Hepatocyte (in vitro differentiated cells): ENCODE results near the gene KCNMA1. TPM values are rescaled to one million over a fixed set of nuclear protein-coding genes. Genes with fewer than 3 reads are reported as not detected.

Experiments
- DNase-seq: peaks from one replicate; pipeline ENCODE4 v3.0.0-alpha.2; 2016; ENCODE audit warnings: low spot score
- H2AFZ ChIP-seq: fragments of 200-600 bp; sonication (generic); 2 replicates; pipeline ENCODE4 v1.6.0; 2016; ENCODE audit warnings: antibody characterized with exemption, mild to moderate bottlenecking
- H3K27ac ChIP-seq: fragments of 200-600 bp; sonication (generic); 2 replicates; pipeline ENCODE4 v1.5.1; 2016; ENCODE audit warnings: mild to moderate bottlenecking
- H3K27me3 ChIP-seq: fragments of 200-600 bp; sonication (generic); 2 replicates; pipeline ENCODE4 v1.6.1; 2016
- H3K36me3 ChIP-seq: fragments of 200-600 bp; sonication (generic); replicated peaks from 2 replicates; pipeline ENCODE4 v1.5.1; 2016; ENCODE audit warnings: low read depth; ENCODE audit not compliant: insufficient read depth
- H3K4me1 ChIP-seq: fragments of 200-600 bp; sonication (generic); 2 replicates; pipeline ENCODE4 v1.5.1; 2016; ENCODE audit warnings: mild to moderate bottlenecking, moderate library complexity; ENCODE audit not compliant: insufficient read depth
- H3K4me2 ChIP-seq: fragments of 200-600 bp; sonication (generic); 2 replicates; pipeline ENCODE4 v1.6.0; 2016
- H3K4me3 ChIP-seq: fragments of 200-600 bp; sonication (generic); 2 replicates; pipeline ENCODE4 v1.5.1; 2016; ENCODE audit warnings: mild to moderate bottlenecking
- H3K79me2 ChIP-seq: fragments of 200-600 bp; sonication (generic); 2 replicates; pipeline ENCODE4 v1.6.0; 2017; ENCODE audit warnings: mild to moderate bottlenecking
- H3K9me2 ChIP-seq: fragments of 200-600 bp; sonication (generic); replicated peaks from 2 replicates; pipeline ENCODE4 v1.6.0; 2017; ENCODE audit warnings: mild to moderate bottlenecking; ENCODE audit not compliant: insufficient read depth
- H3K9me3 ChIP-seq: fragments of 200-600 bp; sonication (generic); 2 replicates; pipeline ENCODE4 v1.5.1; 2016; ENCODE audit warnings: low read depth, mild to moderate bottlenecking
- H4K20me1 ChIP-seq: fragments of 200-600 bp; sonication (generic); 2 replicates; pipeline ENCODE4 v1.6.0; 2016; ENCODE audit warnings: mild to moderate bottlenecking; ENCODE audit not compliant: insufficient read depth, poor library complexity, severe bottlenecking
- CTCF ChIP-seq: fragments of 200-600 bp; sonication (generic); IDR thresholded peaks from 2 replicates; pipeline ENCODE4 v1.5.1; 2016; ENCODE audit warnings: antibody characterized with exemption, mild to moderate bottlenecking; ENCODE audit not compliant: poor library complexity
- EZH2 ChIP-seq: fragments of 200-600 bp; sonication (generic); IDR thresholded peaks from 2 replicates; pipeline ENCODE4 v1.6.1; 2016; ENCODE audit warnings: antibody characterized with exemption, mild to moderate bottlenecking, borderline replicate concordance
- EZH2phosphoT487 ChIP-seq: fragments of 200-600 bp; sonication (generic); IDR thresholded peaks from one replicate; pipeline ENCODE4 v1.6.1; 2018; ENCODE audit warnings: antibody characterized with exemption, mild to moderate bottlenecking, low read depth, moderate library complexity; ENCODE audit not compliant: unreplicated experiment, severe bottlenecking
- WGBS: methylation state at CpG from one replicate; pipeline ENCODE4 v1.1.6; 2016; ENCODE audit warnings: low lambda C conversion rate; ENCODE audit errors: missing lambda C conversion rate; 5-methylcytosine and 5-hydroxymethylcytosine counted together
- polyA plus RNA-seq: library from polyadenylated mRNA; unstranded; fragments of >200 nt; fragmentation: Nextera tagmentation; extraction: Ambion mirVana; gene quantifications from 2 replicates; pipeline ENCODE4 v1.2.1, GENCODE V29; 2016
- total RNA-seq: library from RNA; depleted of rRNA; stranded (reverse); fragments of >200 nt; gene quantifications from 2 replicates; pipeline ENCODE4 v1.2.3, GENCODE V29; 2014

Gene KCNMA1
- total and polyA plus RNA-seq, 2 experiments from 2014 or later: 42.6 to 73.3 TPM

- Histone ChIP-seq H3K79me2 (no peaks in the 10 kb centered on the region), H3K9me3 (no peaks in the 10 kb centered on the region), H4K20me1 (no peaks in the 10 kb centered on the region), H3K36me3 (no peaks in the 10 kb centered on the region), H3K4me2 (no peak overlapping the region), H2AFZ (no peak overlapping the region), H3K4me3 (no peak overlapping the region), H3K4me1 (peaks cover 29% of the 10 kb centered on the region), H3K9me2 (no peaks in the 10 kb centered on the region), H3K27ac (no peak overlapping the region), H3K27me3 (no peaks in the 10 kb centered on the region)
- no peak for TF ChIP-seq EZH2
- TF ChIP-seq EZH2phosphoT487: no peak
- TF ChIP-seq CTCF: no peak
- no peak for DNase-seq
- WGBS: 98% methylated on average over 3 of the region's 3 CpGs
Observed at GRCh38 chr10:76977046-76977445, 660.6 kb downstream of the KCNMA1 start.

GRCh38 chr10:76976142-76976541 is 661.5 kb downstream of the KCNMA1 start:
- H2AFZ ChIP-seq: no peak overlapping the region
- H3K9me2 ChIP-seq: no peaks in the 10 kb centered on the region
- H3K27me3 ChIP-seq: no peaks in the 10 kb centered on the region
- H3K9me3 ChIP-seq: no peaks in the 10 kb centered on the region
- H4K20me1 ChIP-seq: no peaks in the 10 kb centered on the region
- H3K4me1 ChIP-seq: peaks cover 36% of the 10 kb centered on the region
- no peak for TF ChIP-seq EZH2
- TF ChIP-seq CTCF: no peak
- TF ChIP-seq EZH2phosphoT487: no peak
- 100% methylated on average over 1 of the region's 1 CpG for WGBS
- no peak overlapping the region for H3K27ac ChIP-seq
- no peak overlapping the region for H3K4me2 ChIP-seq
- H3K4me3 ChIP-seq: no peak overlapping the region
- DNase-seq: no peak
- no peaks in the 10 kb centered on the region for H3K36me3 ChIP-seq
- H3K79me2 ChIP-seq: no peaks in the 10 kb centered on the region

- H3K9me2 ChIP-seq: no peaks in the 10 kb centered on the region
- H3K36me3 ChIP-seq: no peaks in the 10 kb centered on the region
- H3K27ac ChIP-seq: peak overlapping the region; percentile 59
- H3K9me3 ChIP-seq: no peaks in the 10 kb centered on the region
- H3K27me3 ChIP-seq: no peaks in the 10 kb centered on the region
- no peak overlapping the region for H3K4me2 ChIP-seq
- H4K20me1 ChIP-seq: no peaks in the 10 kb centered on the region
- H2AFZ ChIP-seq: no peak overlapping the region
- H3K79me2 ChIP-seq: no peaks in the 10 kb centered on the region
- TF ChIP-seq CTCF (no peak), EZH2phosphoT487 (no peak), EZH2 (no peak)
- H3K4me1 ChIP-seq: peaks cover 40% of the 10 kb centered on the region
- no peak overlapping the region for H3K4me3 ChIP-seq
- 66% methylated on average over 6 of the region's 6 CpGs for WGBS
- no peak for DNase-seq
Observed at GRCh38 chr10:76975126-76975525, 662.5 kb downstream of the KCNMA1 start.
